Left lobe of liver (tissue), 2 donors: Measurements from ENCODE around the gene CLCNKA. TPM values are rescaled to one million over a fixed set of nuclear protein-coding genes. Genes with fewer than 3 reads are reported as not detected.
A peak's percentile ranks its signal among the peaks of the same experiment; 100 is the strongest.
"Not testable (repeated sequence)": the region's sequence is repeated elsewhere in the genome, so short reads cannot be mapped to it uniquely, and the experiment has no call there.

Experiments used
- ATAC-seq: fragments of 200-7000 bp; cut with Tn5 transposase; one replicate; pipeline ENCODE4 v1.9.1; 2020; ENCODE audit warnings: mild to moderate bottlenecking, moderate library complexity
- DNase-seq: peaks from one replicate; pipeline ENCODE4 v3.0.0-alpha.2; 2020; ENCODE audit warnings: low spot score
- total RNA-seq: library from RNA; stranded (reverse); gene quantifications from one replicate; pipeline ENCODE4 v1.2.1, GENCODE V29; 2021
- donor health status: DM: no; HTN: no; CAD: no; lungs with moderate emphysema.
- donor health status: DM: no; HTN: yes; CAD: no.

The CLCNKA gene
- total RNA-seq, 1 donor from 2014 or later, result 0.08 TPM

DNA sequence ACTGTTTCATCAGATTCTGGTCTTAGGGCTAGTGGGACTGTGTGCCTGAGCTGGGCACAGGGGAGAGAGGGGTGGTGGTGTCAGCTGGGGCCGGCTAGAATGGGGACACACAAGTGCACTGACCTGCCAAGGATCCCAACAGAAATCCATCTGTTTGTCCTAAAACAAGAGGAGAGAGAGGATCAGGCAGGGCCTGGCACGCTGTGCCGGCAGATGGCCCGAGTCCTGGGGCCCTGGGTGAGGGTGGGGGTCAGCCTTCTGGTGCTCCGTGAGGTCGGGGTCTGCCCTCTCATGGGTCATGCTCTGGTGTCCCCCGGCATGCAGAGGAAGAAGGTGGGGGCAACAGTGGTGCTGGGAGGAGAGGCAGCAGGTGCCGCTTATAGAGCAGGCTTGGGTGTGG, 18.0 kb downstream of the CLCNKA start:
- not testable (repeated sequence) for DNase-seq, ATAC-seq

DNA sequence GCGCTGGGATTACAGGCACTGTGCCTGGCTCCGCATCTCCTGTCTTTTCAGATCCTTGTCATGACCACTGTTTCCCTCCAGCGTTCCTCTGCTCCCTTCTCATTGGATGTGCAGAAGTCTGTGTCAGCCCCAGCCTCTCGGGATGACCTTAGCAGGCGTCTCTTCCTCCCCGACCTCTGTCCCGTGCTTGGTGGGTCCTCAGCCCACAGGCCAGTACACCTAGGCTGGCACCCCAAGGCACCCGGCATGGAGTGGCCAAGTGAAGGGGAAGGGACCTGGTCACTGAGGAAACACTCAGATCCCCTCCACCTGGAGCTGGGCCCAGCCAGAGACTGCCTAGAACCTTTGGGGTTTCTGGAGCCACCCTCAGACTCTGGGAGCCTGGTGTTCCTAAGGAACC, 19.4 kb downstream of the CLCNKA start:
- no peak for ATAC-seq

DNA sequence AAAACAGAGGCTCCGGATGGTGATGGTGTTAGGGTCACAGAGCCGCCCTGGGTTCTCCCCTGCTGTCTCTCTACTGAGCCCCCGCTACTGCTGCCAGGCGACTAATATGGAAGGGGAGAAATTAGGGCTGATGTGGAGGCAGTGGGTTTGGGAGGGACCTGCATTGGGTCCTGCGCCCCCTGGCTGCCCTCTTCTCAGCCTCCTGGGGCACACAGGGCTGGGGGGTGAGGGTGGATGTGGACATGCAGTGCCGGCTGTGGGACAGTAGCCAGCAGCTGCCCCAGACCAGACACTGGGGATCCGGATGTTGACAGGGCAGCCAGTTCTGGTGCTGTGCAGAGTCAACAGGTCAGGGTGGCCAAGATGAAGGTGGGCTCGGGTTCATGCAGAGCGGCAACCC, 20.3 kb downstream of the CLCNKA start:
- ATAC-seq (no peak), DNase-seq (no peak)

More for the DNA sequence above, 19.4 kb downstream of the CLCNKA start:
- DNase-seq, result no peak

DNA sequence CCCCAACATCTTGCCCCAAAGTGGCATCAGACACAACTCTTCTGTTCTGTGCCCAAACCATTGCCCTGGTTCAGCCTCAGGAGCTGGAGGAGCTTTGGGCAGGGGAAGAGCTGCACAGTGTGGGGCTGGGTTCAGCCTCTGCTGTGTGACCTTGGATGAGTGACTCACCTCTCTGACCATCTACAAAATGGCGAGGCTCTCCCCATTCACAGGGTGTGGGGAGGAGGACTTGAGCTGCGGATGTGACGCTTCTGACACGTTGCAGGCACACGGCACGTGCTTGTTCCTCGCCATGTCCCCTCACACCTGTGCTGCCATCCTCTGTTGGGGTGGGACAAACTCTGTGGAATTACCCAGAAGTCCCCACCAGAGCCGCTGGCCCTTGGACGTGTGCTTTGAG, 20.8 kb downstream of the CLCNKA start:
- not testable (repeated sequence) for DNase-seq, ATAC-seq

DNA sequence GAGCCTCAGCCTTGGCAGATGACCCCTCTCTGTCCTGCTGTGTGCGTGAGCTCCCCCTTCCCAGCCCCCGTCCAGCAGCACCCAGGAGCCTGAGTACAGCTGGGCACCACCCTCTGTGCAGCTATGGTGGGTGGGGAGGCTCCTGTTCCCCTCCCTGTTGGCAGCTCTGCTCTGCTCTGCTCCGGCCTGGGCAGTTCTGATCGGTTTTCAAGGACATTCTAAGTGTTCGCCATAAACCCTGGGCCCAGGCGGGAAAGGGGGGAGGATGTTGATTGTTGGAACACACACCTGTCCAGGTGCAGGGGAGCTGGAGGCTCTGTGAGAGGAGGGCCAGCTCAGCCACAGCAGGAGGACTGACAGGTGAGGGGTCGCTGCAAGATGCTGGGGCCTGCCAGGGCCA, 21.7 kb downstream of the CLCNKA start, which contains the start of gene CLCNKB:
Gene CLCNKB, plus strand, starts transcription at position 262 of the 400 bp plus-strand sequence. CDS start 711 bp downstream, outside the sequence.
- DNase-seq, result no peak
- no peak for ATAC-seq

DNA sequence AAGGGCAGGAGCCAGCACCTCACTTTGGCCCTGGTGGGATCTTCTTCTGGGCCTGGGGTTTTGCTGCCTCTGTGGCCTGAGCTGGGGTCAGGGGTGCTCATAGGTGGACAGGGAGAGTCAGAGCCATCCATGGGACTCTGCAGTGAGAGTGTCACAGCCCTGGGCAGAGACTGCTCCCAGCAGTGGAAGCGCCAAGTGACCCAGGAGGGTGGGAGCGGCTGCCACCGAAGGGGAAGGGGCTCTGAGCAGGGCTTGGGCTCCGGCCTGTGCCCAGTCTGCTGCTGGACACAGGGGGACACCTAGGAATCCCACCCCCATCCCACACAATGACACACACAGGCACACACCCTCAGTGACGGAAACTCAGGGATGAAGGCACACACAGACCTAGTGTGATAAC, 22.1 kb downstream of the CLCNKA start:
- ATAC-seq, result no peak
- no peak for DNase-seq

DNA sequence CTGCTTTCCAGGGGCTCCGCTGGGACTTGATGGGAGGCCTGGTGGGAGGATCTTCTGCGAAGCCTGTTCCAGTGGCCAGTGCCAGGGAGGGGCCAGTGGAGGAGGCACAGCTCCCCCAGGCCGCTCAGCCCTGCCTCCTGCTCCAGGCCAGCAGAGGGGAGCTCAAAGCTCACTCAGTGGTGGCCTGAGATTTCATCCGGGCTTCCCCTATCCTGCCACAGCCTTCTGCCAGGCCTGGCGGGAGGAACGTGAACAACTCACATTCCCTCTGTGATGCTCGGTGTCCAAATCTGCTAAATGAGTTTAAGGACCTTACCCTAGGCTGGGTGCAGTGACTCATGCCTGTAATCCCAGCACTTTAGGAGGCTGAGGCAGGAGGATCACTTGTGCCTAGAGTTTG, 25.0 kb downstream of the CLCNKA start:
- DNase-seq (no peak), ATAC-seq (no peak)

DNA sequence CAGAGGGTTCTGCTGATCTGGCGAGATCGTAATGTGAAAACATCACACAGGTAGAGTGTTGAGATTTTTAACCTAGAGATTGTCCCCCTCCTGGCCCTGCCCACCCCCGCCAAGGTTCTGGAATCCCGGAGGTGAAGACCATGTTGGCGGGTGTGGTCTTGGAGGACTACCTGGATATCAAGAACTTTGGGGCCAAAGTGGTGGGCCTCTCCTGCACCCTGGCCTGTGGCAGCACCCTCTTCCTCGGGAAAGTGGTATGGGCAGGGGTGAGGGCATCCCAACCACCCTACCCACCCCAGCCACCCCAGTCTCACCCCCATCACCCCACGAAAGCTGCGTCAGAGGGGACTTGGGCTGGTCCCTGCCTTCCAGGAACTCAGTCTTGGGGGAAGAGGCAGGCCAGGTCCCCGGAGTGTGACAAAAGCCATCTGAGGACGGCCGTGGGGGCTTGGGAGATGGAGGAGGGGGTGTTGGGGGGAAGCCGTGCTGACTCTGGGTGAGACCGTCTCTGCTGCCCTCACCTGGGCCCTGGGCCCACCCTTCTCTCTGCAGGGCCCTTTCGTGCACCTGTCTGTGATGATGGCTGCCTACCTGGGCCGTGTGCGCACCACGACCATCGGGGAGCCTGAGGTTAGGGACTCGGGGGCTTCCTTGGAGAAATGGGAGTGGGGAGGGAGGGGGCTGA, 26.1 kb downstream of the CLCNKA start:
- no peak for DNase-seq
- no peak for ATAC-seq

DNA sequence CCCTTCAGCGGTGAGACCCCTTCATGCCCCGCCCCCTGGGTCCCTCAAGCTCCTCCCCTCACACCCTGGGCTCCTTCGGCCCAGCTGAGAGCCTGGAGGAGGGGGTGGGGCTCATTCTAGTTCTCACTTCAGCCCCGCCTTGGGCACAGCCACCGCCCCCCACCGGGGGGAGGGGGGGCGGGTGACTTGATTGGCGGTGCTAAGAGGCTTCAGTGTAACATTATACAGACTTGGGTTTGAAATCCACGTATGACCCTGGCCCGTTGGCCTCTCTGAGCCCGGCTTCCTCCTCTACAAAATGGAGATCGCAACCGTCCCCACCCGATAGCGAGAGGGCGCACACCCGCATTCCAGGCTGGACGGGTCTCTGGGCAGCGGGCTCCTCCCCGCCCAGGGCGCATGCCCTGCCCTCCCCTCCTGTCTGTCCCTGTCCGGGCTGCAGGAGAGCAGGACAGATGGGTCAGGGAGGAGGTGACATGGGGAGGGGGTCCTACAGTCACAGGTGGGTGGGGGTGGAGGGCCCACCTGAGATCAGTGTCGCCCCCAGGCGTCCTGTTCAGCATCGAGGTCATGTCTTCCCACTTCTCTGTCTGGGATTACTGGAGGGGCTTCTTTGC, 26.8 kb downstream of the CLCNKA start:
- ATAC-seq, result no peak
- no peak for DNase-seq

DNA sequence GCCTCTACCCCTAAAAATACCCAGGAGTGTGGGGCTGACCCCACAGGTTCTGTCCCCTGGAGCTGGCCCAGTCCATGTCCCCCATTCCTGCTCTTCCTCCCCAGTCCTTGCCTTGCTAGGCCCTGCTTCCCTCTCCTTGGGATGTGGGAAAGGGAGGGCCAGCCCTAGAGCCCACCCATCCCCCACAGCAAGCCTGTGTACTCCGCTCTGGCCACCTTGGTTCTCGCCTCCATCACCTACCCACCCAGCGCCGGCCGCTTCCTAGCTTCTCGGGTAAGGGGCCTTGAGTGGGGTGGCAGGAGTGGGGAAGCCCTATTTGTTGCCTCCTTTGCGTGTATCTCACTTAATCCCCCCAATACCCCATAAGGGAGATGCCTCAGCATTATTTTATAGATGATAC, 28.5 kb downstream of the CLCNKA start:
- DNase-seq, result no peak
- no peak for ATAC-seq

DNA sequence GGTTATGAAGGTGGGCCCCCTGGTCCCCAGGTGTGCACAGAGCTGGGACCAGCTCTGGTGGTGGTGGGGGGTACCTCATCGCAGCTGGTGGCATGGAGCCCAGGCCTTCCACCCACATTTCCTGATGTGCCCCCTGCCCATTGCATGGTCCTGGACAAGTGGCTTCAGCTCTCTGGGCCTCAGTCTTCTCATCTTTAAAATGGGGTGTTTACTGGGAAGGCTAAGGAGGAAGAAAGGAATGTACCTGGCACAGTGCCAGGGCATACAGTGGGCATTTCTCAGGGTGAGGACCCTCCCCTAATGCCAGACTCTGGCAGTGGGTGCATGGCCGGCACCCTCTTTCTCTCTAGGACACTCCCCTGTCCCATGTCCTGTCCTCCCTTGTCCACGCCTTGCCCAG, 29.2 kb downstream of the CLCNKA start:
- ATAC-seq (no peak), DNase-seq (no peak)

DNA sequence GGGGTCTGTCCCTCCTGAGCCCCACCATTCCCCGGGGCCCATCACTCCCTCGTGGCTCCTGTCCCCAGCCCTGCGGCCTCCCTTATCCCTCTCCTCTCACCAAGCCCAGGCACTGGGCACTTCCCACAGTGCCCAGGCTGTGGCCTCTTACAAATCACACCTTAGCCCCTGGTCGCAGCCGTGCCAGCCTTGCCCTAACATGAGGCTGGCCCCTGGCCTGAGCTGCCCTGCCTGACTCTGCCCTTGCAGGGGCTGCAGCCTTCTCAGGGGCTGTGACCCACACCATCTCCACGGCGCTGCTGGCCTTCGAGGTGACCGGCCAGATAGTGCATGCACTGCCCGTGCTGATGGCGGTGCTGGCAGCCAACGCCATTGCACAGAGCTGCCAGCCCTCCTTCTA, 30.1 kb downstream of the CLCNKA start:
- DNase-seq, ATAC-seq: not testable (repeated sequence)

DNA sequence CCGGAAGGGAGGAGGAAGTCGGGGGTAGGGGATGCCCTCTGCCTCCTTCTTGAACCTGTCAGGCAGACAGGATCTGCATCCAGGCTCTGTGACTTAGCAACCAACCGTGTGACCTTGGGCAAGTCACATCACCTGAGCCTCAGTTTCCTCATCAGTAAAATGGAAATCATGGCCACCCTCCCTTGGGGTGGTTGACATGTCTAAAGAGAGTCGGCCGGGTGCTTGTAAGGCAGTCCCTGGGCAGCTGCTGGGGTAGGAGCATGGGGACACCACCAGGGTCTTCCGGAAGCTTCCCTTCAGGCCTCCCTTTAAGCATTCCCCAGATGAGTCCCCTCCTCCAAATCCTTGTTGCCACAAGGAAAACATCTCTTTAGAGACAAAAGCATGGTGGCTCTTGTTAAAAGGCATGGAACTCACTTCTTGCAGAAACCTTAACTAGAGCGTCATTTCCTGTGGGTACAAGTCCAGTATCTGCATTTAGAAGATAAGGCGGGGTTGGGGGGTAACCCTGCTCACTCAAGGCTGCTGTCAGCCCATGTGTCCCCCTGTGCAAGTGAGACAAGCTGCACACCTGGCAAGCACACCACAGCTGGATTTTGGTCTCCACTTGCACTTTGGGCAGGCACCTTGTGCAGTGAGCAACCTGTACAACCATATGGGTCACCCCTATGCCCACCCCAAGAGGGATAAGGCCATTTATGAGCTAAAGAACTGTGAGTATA, 32.1 kb downstream of the CLCNKA start:
- ATAC-seq (no peak), DNase-seq (no peak)

DNA sequence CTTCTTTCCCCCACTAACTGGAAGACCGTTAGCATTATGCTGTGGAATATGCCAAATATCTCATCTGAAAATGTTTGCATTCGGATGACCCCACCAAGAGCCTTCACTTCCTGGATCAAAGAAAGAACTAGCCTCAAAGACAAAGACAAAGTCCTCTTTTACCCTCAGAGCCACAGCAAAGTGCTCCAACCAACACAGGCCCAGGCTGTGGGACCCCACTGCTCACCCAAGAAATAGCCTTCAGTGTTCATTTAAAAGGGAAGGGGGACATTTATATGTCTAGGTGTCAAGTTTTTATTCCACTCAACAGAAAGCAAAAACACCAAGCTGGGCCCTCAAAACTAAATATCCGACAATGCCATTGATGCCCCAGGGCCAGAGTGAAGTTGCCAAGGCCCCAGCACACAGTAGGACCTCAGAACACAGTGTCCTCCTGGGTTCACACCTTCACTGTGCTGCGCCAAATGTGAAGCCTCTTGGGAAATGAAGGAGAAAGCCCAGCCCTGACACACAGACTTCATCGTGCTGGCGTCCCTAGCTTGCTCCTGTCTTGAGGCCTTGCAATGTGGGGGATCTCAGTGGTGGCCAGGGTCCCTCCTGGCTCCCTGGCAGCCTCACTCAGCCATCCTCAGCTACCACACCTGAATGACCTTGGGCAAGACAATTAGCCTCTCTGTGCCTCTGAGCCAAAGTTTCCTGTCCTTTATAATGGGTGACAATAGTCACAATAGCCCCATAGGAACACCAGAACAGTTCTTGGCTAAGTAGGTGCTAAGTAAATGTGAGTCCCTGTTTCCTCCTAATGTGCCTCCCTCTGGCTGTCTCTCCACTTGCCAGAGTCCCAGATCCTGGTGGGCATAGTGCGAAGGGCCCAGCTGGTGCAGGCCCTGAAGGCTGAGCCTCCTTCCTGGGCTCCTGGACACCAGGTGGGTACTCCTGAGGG, 33.0 kb downstream of the CLCNKA start:
- no peak for ATAC-seq

DNA sequence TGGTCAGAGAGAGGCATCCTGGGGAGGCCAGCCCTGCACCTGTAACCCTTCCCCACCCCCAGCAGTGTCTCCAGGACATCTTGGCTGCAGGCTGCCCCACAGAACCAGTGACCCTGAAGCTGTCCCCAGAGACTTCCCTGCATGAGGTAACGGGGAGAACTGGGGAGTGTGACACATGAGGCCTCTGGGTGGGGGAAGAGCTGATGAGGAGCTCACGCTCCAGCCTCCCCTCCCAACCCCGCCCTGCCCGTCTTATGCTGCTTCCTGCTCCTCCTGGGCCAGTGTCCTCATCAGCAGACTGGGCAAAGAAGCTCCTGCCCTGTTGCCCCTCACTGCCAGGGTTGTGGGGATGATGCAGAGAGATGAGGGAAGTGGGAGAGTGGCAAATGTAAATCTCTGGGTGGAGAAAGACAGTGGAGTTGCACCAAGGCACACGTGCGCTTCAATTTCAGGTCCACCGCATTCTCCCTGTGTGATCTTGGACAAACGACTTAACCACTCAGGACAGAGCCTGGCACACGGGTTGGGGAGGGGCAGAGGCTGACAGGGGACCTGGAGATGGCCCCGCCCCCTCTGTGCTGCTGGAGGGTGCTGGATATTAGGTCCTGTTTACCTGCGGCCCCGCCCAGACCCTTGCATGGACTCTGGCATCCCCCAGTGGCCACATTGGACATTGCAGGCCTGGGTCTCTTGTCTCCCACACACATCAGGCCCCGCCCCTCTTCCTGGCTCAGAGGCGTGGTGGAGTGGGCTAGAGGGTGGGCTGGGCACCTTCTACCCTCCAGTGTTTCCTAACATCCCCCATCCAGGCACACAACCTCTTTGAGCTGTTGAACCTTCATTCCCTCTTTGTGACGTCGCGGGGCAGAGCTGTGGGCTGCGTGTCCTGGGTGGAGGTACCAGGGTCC, 34.0 kb downstream of the CLCNKA start:
- peak; percentile 94 for ATAC-seq
- DNase-seq, result peak; percentile 83

More for the DNA sequence above, 33.0 kb downstream of the CLCNKA start:
- DNase-seq, result no peak

DNA sequence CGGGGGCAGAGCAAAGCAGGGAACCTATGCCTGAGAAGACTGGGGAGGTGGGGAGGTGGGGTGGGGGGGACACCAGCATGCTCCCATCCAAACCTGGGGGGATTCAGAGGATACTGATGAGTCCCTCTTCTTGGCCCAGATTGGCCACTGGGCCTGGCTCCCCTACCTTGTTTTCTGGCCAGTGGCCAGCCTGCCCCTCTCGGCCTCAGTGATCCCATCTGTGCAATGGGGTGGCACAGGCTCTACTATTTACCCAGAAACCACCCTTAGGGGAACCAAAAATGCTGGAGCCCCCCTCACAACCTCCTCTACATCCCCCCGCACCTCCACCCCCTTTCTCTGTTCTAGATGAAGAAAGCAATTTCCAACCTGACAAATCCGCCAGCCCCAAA, 34.7 kb downstream of the CLCNKA start:
- not testable (repeated sequence) for DNase-seq, ATAC-seq

DNA sequence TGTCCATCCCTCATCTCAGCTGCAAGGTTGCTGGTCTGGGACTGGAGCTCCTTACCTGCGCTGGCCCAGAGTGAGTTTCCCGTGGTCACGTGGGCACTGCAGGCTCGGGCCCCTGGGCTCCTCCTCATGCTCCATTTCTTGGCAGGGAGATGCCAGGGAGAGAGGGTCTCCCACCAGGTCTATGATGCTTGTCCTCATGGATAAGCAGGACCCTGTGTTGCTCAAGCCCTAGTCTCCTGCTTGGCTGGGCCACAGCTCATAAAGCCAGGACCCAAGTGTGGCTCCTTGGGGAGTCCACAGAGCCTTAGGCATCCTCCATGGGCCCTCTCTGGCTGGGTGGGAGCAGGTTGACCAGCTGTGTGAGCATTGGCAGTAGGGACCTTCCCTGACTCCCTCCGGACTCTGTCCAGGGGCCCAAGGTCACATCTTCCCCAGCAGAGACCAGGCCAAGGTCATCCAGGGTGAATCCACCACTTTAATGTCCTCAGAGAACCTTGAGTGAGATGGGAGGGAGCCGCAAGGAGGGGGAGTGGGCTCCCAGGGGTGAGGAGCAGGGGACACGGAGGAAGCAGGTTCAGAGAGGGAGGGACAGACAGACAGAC, 35.6 kb downstream of the CLCNKA start:
- ATAC-seq, result peak; percentile 20

DNA sequence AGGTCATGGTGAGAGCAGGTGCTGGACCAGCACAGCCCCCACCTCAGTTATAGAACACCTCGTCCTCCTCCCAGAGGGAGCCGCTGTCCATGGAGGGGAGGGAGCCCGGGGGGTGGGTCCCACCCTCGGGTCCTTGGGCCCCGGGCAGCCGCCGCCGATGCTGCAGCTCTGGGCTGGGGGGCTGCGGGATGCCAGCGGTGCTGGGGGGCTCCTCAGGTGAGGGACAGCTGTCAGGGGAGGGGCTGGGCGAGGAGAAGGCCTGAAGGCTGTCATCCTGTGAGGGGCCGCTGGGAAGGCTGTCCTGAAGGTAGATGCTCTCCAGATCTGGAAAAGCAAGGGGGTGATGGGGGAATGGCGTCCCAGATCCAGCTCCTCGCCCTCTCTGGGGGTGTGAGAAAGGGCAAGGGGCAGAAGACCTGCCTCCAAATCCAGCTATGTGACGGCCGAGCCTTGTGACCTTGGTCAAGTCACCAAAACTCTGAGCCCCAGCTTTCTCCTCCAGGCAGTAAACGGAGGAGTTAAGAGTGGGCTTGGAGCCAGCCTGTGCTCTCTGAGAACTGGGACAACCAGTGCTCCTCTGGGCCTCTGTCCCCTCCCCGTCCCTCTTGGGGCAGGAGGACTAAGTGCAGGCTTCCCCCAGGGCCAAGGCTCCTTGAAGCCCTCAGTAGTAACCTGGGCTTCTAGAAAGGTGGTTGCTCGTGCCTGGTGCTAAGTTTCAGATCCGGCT, 36.7 kb downstream of the CLCNKA start:
- not testable (repeated sequence) for DNase-seq, ATAC-seq

More for the DNA sequence above, 35.6 kb downstream of the CLCNKA start:
- DNase-seq, result not testable (repeated sequence)
